ENCODE results near the gene PRM1. TPM values are rescaled to one million over a fixed set of nuclear protein-coding genes. Genes with fewer than 3 reads are reported as not detected.

The PRM1 gene
- total and polyA plus RNA-seq, 2 experiments from 2014 or later, result not detected

DNA sequence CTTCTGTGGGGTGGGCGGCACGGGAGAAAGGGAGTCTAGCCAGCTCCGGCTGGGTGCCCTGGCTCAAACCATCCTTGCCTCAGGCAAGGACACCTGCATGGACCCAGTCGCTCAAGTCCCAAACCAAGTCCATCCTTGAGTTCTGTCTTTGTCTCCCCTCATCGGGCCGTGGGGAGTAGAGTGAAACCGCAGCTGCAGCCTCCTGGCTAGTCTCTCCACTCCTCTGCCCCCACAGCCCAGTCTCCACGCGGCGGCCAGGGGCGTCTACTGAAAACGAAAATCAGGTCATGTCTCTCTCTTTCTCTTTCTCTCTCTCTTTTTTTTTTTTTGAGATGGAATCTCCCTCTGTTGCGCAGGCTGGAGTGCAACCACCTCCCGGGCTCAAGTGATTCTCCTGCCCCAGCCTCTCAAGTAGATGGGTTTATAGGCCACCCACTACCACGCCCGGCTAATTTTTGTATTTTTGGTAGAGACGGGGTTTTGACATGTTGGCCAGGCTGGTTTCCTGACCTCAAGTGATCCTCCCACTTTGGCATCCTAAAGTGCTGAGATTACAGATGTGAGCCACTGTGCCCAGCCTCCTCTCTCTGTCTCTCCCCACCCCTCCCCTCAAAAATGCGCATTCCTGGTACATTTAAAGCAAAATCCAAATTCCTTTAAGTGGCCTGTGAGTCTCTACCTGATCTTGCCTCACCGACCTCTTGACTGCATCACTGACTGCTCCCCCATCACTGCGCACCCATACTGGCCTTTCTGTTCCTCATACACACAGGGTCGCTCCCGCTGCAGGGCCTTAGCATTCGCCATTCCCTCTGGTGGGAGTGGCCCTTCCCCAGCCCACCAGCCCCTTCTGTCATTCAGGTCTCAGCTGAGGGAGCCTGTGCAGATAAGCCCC is 46.4 kb upstream of the PRM1 start:
- Histone ChIP-seq H3K4me1 (ENCODE audit: low read depth) (no peaks in the 10 kb centered on the region), H3K36me3 (no peaks in the 10 kb centered on the region), H3K27me3 (no peaks in the 10 kb centered on the region), H3K4me3 (no peak overlapping the region), H3K27ac (no peak overlapping the region), H3K9me3 (ENCODE audit: low read depth) (no peaks in the 10 kb centered on the region)
- peak in 1 of 2 donors; percentile 37 for DNase-seq (ENCODE audit: low read depth in 1 of 2, low spot score in 1 of 2)
- TF ChIP-seq, protein P1, sequence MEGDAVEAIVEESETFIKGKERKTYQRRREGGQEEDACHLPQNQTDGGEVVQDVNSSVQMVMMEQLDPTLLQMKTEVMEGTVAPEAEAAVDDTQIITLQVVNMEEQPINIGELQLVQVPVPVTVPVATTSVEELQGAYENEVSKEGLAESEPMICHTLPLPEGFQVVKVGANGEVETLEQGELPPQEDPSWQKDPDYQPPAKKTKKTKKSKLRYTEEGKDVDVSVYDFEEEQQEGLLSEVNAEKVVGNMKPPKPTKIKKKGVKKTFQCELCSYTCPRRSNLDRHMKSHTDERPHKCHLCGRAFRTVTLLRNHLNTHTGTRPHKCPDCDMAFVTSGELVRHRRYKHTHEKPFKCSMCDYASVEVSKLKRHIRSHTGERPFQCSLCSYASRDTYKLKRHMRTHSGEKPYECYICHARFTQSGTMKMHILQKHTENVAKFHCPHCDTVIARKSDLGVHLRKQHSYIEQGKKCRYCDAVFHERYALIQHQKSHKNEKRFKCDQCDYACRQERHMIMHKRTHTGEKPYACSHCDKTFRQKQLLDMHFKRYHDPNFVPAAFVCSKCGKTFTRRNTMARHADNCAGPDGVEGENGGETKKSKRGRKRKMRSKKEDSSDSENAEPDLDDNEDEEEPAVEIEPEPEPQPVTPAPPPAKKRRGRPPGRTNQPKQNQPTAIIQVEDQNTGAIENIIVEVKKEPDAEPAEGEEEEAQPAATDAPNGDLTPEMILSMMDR (IDR thresholded peaks at IDR 0.05; ENCODE audit: low read depth, low read length), result no peak

DNA sequence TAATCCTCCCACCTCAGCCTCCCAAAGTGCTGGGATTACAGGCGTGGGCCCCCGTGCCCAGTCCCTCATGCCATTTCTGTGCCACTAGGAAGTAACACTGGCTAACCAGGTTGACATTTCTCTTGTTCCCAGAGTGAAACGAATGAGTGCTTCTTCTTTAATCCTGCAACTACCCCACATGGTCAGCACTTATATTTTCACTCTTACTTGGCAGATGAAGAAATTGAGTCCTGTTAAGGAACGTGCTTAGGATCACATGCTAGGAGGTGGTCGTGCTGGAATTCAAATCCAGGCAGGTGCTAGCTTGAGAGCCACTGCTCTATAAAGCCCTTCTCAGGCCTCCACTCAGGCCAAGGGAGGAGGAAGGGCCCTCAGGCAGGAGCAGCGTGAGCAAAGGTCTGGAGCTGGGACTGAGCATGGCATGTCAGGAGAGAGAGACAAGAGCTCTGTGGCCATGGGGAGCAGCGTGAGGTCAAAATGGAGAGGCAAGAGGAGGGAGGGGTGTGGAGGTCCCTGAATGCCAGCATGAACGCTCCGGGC is 45.7 kb upstream of the PRM1 start:
- H3K9me3 ChIP-seq (ENCODE audit: low read depth), result no peaks in the 10 kb centered on the region
- no peaks in the 10 kb centered on the region for H3K4me1 ChIP-seq (ENCODE audit: low read depth)
- TF ChIP-seq, protein P1 (IDR thresholded peaks at IDR 0.05; ENCODE audit: low read depth, low read length), result no peak
- no peak overlapping the region for H3K27ac ChIP-seq
- no peak overlapping the region for H3K4me3 ChIP-seq
- no peaks in the 10 kb centered on the region for H3K36me3 ChIP-seq
- H3K27me3 ChIP-seq, result no peaks in the 10 kb centered on the region
- no peak for DNase-seq (ENCODE audit: low read depth in 1 of 2, low spot score in 1 of 2)

DNA sequence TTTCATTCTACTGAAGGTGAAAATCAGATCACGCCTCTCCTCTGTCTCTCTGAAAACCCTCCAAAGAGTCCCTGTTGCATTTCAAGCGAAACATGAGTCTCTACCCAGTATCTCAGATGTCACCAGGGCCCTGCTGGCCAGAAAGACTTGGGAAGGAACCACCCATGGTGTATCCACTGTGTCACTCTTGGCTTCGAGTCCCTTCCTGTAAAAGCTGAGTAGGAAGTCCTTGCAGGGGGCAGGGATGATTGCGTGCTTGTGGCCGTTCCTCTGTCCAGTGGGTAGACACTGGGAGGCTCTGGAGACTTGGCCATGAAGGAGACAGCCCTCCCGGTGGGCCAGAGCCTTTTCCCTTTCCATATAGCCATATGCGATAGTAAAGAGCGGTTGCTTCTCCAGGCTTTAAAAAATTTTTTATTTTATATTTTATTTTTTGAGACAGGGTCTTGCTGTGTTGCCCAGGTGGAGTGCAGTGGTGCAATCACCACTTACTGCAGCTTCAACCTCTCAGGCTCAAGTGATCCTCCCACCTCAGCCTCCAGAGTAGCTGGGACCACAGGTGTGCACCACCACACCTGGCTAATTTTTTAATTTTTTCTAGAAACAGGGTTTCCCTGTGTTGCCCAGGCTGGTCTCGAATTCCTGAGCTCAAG is 45.1 kb upstream of the PRM1 start:
- TF ChIP-seq, protein P1 (IDR thresholded peaks at IDR 0.05; ENCODE audit: low read depth, low read length), result no peak
- H3K27ac ChIP-seq, result no peak overlapping the region

DNA sequence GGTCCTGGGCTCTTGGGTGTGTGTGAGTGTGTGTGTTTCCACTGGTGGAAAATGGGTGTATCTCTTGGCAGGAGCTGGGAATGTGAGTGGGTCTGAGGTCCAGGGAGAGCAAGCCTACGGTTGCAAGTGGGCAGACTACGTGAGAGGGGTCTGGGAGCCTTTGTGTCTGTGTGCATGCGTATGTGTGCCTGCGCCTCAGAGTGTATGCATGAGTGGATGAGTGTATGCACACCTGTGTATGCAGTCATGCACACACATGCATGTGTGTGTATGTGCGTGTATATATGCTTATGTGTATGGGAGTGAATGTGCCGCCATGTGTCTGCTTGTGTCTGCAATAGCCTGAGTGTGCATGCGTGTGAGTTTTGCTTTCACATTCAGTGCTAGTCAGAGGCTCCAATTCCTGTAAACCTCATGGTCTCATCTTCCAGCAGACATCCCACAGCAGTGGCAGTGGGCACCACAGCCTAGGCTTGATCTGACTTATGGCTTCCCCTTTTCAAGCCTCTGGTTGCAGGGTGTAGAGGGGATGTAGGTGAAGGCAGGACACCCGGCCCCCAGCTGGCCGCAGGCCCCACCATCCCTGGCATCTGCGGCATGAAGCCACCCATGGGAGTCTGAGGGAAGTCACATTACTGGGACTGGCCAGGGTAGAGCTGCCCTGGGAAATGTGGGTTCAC is 44.4 kb upstream of the PRM1 start:
- no peak overlapping the region for H3K4me3 ChIP-seq
- H3K27me3 ChIP-seq, result no peaks in the 10 kb centered on the region
- TF ChIP-seq, protein P1 (IDR thresholded peaks at IDR 0.05; ENCODE audit: low read depth, low read length), result no peak
- no peaks in the 10 kb centered on the region for H3K4me1 ChIP-seq (ENCODE audit: low read depth)
- no peaks in the 10 kb centered on the region for H3K9me3 ChIP-seq (ENCODE audit: low read depth)
- no peak overlapping the region for H3K27ac ChIP-seq
- DNase-seq (ENCODE audit: low read depth in 1 of 2, low spot score in 1 of 2), result no peak
- H3K36me3 ChIP-seq, result no peaks in the 10 kb centered on the region

More for the DNA sequence above, 45.1 kb upstream of the PRM1 start:
- H3K27me3 ChIP-seq, result no peaks in the 10 kb centered on the region
- no peaks in the 10 kb centered on the region for H3K4me1 ChIP-seq (ENCODE audit: low read depth)
- DNase-seq (ENCODE audit: low read depth in 1 of 2, low spot score in 1 of 2), result no peak
- no peaks in the 10 kb centered on the region for H3K36me3 ChIP-seq
- H3K4me3 ChIP-seq, result no peak overlapping the region
- no peaks in the 10 kb centered on the region for H3K9me3 ChIP-seq (ENCODE audit: low read depth)

DNA sequence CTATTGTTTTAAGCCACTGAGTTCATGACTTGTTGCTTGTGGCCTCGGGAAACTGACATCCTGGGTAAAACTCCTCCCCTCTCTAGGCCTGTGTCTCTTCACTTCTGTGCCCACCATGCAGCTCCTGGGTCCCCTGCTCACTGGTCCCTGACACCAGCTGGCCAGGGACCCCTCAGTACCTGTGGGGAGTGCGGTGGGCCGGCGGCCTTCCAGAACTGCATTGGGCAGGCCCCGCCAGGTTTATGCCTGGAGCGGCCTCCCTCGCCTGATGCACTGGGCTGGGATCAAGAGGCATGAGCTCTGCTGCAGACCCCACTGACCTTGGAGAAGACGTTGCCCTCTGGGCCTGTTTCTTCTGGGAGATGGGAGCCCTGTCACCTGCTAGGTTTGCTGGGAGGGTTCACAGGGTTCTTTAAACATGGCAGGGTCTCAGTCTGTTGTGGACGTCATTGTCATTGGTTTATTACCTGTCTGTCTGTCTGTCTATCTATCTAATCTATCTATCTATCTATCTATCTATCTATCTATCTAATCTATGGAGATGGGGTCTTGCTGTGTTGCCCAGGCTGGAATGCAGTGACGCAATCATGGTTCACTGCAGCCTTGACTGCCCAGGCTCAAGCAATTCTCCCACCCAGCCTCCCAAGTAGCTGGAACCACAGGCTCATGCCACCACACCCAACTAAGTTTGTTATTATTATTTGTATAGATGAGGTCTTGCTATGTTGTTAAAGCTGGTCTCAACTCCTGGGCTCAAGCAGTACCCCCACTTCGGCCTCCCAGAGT is 42.6 kb upstream of the PRM1 start:
- no peaks in the 10 kb centered on the region for H3K4me1 ChIP-seq (ENCODE audit: low read depth)
- TF ChIP-seq, protein P1 (IDR thresholded peaks at IDR 0.05; ENCODE audit: low read depth, low read length), result no peak
- DNase-seq (ENCODE audit: low read depth in 1 of 2, low spot score in 1 of 2), result no peak
- H3K36me3 ChIP-seq, result no peaks in the 10 kb centered on the region
- no peaks in the 10 kb centered on the region for H3K9me3 ChIP-seq (ENCODE audit: low read depth)
- no peaks in the 10 kb centered on the region for H3K27me3 ChIP-seq
- no peak overlapping the region for H3K4me3 ChIP-seq
- no peak overlapping the region for H3K27ac ChIP-seq
